Activated CD8-positive, alpha-beta memory T cell treated with anti-CD3 and anti-CD28 coated beads, Interleukin-2, amount 50 U/mL, for 24 hours (primary cell): ENCODE results near the gene TOMM70.

Experiments
- DNase-seq: peaks from one replicate; pipeline ENCODE4 v3.0.0-alpha.2; 2020; ENCODE audit errors: extremely low read depth

Gene TOMM70

GRCh38 chr3:100411091-100411982, 10.4 kb upstream of the TOMM70 start:
- no peak for DNase-seq

GRCh38 chr3:100407977-100408532, 7.2 kb upstream of the TOMM70 start:
- no peak for DNase-seq

DNA sequence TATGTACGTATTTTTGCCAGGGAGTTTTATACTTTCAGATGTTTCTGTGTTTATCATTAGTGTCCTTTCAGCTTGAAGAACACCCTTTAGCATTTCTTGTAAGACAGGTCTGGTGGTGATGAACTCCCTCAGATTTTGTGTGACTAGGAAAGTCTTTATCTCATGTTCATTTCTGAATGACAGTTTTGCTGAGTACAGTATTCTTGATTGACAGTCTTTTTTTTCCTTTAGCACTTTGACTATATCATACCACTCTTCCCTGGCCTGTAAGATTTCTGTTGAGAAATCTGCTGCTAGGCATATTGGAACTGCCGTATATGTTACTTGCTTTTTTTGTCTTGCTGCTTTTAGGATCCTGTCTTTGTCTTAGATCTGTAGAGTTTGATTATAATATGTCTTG, 6.3 kb upstream of the TOMM70 start:
- DNase-seq: no peak

DNA sequence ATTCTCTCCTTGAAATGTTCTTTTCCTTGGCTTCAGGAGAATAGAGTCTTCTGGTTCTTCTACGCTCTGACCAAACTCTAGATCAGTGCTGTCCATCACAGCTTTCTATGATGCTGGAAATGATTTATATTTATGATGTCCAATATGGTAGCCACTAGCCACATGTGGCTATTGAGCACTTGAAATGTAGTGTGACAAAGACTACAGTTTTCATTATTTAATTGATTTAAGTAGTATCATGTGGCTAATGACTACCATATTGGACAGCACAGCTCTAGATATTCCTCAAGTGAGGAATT, 3.3 kb upstream of the TOMM70 start:
- DNase-seq: no peak

DNA sequence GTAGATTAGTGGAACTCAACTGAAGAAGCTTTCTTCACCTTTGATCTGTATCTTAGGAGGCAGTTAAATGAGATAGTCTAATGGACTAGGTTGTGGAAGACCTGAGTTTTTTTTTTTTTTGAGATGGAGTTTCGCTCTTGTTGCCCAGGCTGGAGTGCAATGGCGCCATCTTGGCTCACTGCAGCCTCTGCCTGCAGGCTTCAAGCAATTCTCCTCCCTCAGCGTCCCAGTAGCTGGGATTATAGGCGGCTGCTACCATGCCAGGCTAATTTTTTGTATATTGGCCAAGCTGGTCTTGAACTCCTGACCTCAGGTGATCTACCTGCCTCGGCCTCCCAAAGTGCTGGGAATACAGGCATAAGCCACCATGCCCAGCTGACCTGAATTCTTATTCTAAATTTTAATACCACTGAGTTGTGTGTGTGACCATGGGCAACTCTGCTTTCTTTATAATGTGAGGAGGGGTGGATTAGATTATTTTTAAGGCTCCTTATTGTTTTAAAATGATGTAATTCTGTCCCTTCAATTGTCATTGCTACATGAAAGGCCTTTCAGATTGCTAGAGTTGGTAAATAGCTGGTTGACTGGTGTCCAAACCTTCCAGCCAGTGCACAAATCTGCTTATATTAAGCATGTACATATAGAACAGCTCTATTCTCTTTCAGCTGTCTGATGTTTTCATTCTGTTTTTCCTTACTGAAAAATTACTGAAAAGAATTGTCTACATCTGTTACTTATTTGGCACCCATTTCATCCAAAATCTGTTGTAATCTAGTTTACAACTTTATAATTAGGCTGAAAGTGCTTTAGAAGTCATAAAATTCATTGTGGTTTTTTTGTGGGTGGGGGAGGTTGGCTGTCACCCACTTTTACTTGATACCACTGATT, 2.7 kb upstream of the TOMM70 start:
- no peak for DNase-seq

DNA sequence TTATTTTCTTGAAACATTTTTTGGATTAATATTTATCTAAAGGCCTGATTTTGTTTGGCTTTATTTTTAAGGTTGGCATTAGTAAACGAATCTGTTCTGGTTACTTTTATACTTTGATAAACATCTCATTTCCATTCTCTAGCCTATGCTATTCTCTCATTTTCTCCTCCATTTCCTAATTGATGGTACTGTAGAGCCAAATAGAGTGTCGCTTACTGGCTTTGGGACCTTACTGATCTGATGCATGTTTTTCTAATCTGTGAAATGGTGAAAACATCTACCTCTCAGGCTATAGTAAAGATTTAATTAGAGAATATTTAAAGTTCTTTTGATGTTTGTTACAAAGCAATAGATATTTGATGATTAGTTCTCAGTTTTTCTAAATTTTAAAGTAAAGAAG, 2.0 kb upstream of the TOMM70 start:
- DNase-seq: no peak

DNA sequence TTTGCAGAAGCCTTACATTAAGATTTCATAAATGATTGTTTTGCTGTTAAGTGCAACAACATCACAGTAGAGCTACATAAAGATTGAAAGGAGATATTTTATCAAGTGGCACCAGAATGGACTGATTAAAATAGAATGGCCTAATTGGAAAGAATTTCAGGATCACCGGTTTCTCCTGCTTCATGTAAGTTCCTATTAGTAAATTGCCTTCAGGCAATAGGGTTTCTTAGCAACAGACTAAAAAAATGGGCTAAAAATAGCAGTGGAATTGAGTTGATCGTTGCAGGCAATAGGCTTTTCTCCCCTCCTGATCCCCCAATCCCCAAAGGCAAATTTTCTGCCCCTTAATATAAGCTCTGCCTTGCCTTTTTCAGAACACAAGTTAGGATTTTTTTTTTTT, 1.4 kb upstream of the TOMM70 start:
- no peak for DNase-seq

GRCh38 chr3:100401674-100402041, 769 bp upstream of the TOMM70 start:
- DNase-seq: peak; percentile 15

GRCh38 chr3:100400419-100400779, 490 bp downstream of the TOMM70 start:
- DNase-seq: peak; percentile 13

GRCh38 chr3:100399341-100400071, 1.4 kb downstream of the TOMM70 start:
- no peak for DNase-seq

DNA sequence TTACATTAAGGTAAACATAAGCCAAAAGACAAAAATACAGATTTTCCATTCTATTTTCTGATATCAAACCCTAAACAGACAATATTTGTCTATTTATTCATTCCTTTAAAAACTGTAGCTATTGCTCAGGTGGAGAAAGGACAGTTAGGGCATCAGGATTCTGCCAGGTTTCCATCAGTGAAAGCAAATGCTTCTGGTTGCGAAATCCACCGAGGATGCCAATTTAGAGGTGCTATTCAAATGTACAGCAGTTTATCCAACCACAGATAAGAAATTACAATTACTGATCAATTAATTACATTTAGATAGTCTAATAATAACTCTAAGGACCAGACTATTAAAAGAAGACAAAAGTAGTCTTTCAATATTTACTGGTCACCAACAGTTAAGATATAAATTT, 3.9 kb downstream of the TOMM70 start:
- DNase-seq: no peak

DNA sequence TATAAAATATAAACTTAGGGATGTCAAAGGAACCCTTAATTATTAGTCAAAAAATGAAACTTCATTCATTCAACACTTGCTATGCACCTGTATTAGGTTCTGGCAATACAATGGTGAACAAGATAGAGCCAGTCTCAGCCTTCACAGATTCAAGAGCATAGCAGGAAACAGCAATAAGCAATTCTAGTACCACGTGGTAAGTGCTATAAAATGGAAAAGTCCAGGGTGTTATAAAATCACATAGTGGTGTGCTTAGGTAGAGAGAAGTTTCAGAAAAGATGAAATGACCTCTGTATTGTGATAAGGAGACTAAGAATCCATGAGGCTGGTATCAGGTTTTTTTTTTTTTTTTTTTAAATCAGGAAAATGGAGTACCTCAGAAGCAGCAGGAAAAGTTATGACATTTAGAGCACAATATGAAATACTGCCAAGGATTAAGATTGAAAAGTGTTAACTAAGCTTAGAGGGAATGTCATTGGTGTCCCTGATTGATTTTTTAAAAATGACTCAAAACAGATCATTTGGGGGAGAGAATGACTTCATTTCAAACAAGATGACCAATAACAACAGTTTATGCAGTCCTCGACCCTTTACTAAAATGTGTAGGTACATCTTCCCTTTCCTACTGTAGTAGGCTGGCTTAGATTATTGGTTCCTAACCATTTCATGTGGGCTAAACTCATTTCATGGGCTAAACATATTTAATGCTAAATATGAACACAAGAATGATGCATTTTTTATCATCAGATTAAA, 5.0 kb downstream of the TOMM70 start:
- no peak for DNase-seq

- no peak for DNase-seq
Measured at GRCh38 chr3:100389025-100389424, 11.9 kb downstream of the TOMM70 start.

- DNase-seq: no peak
Measured at GRCh38 chr3:100386437-100387074, 14.3 kb downstream of the TOMM70 start.

- DNase-seq: no peak
Measured at GRCh38 chr3:100384733-100385525, 16.0 kb downstream of the TOMM70 start.

DNA sequence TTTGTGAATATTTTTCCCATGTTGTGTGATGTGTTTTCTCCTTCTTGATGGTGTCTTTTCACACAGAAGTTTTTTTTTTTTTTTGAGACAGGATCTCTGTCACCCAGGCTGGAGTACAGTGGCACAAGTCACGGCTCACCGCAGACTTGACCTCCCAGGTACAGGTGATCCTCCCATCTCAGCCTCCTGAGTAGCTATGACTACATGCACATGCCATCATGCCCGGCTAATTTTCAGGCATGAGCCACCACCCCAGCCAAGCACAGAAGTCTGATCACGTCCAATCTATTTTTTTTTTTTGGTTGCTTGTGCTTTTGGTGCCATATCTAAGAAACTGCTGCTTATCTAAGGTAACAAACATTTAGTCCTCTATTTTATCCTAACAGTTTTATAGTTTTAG, 24.6 kb downstream of the TOMM70 start:
- DNase-seq: no peak

GRCh38 chr3:100374521-100374920, 26.4 kb downstream of the TOMM70 start:
- no peak for DNase-seq

- no peak for DNase-seq
Measured at GRCh38 chr3:100370756-100371155, 30.1 kb downstream of the TOMM70 start.

- DNase-seq: no peak
Measured at GRCh38 chr3:100368441-100368840, 32.4 kb downstream of the TOMM70 start.

DNA sequence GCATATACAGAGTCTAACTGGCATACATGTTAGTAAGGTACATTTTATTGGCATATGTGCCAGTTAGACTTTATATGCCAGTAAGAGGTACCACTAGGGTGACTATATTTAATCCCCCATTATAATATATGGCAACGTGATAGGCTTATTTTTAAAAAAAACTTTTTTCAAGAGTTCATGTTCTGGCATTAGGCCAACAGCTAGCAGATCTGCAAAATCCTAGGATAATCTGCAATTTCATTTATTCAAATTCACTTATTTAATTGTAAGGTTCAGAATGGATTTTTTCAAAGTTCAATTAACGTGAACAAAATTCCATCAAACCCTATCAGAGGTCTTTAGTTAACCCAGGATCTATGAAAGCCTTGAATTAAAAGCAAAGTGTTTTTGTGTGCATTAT, 34.5 kb downstream of the TOMM70 start:
- DNase-seq: no peak
